ENCODE results near the gene ECSIT. TPM values are rescaled to one million over a fixed set of nuclear protein-coding genes. Genes with fewer than 3 reads are reported as not detected.

ECSIT gene
- total and polyA plus RNA-seq, 2 experiments from 2014 or later: 36.6 to 66.5 TPM

GRCh38 chr19:11499890-11500420 is 29.0 kb downstream of the ECSIT start:
- no peak overlapping the region for H3K4me3 Mint-ChIP-seq
- Histone ChIP-seq H3K9me2 (ENCODE audit: insufficient read depth) (no peaks in the 10 kb centered on the region), H2AFZ (no peak overlapping the region), H3K4me3 (no peak overlapping the region), H3K27ac (ENCODE audit: low read depth) (no peak overlapping the region), H3K4me2 (no peak overlapping the region), H3F3A (replicated peaks; ENCODE audit: low read depth) (0 out of 2 replicates have a peak, but pooled peaks cover 2% of the 10 kb centered on the region), H3K4me1 (ENCODE audit: insufficient read depth) (peaks cover 6% of the 10 kb centered on the region), H3K27me3 (ENCODE audit: insufficient read depth) (no peaks in the 10 kb centered on the region), H3K79me2 (replicated peaks; ENCODE audit: insufficient read depth) (0 out of 2 replicates have a peak, but pooled peaks cover 6% of the 10 kb centered on the region), H4K20me1 (replicated peaks; ENCODE audit: insufficient read depth) (0 out of 2 replicates have a peak, but pooled peaks cover 4% of the 10 kb centered on the region), H3K36me3 (ENCODE audit: insufficient read depth) (no peaks in the 10 kb centered on the region)
- TF ChIP-seq ZNF331 (CRISPR knock-in tag; IDR thresholded peaks at IDR 0.05; ENCODE audit: low read depth): no peak
- no peak overlapping the region for H3K27ac Mint-ChIP-seq
- ATAC-seq: no peak
- no peaks in the 10 kb centered on the region for H3K9me3 Mint-ChIP-seq
- peaks cover 8% of the 10 kb centered on the region; the same call in 2 of the 3 replicates for H3K4me1 Mint-ChIP-seq
- H3K27me3 Mint-ChIP-seq (ENCODE audit: insufficient read depth, low read depth, poor library complexity): peaks cover 6% of the 10 kb centered on the region
- DNase-seq (ENCODE audit: low spot score): no peak
- H3K36me3 Mint-ChIP-seq (ENCODE audit: low read depth): no peaks in the 10 kb centered on the region; the same call in 2 of the 3 replicates

- no peaks in the 10 kb centered on the region for H3K9me3 Mint-ChIP-seq
- Histone ChIP-seq H3K36me3 (ENCODE audit: insufficient read depth) (no peaks in the 10 kb centered on the region), H3K27me3 (ENCODE audit: insufficient read depth) (no peaks in the 10 kb centered on the region), H3F3A (replicated peaks; ENCODE audit: low read depth) (0 out of 2 replicates have a peak, but pooled peaks cover 2% of the 10 kb centered on the region), H3K4me2 (no peak overlapping the region), H4K20me1 (replicated peaks; ENCODE audit: insufficient read depth) (0 out of 2 replicates have a peak, but pooled peaks cover 4% of the 10 kb centered on the region), H3K27ac (ENCODE audit: low read depth) (no peak overlapping the region), H3K4me1 (ENCODE audit: insufficient read depth) (peaks cover under 1% of the 10 kb centered on the region; the same call in 1 of the 2 replicates), H2AFZ (no peak overlapping the region), H3K4me3 (no peak overlapping the region), H3K79me2 (replicated peaks; ENCODE audit: insufficient read depth) (0 out of 2 replicates have a peak, but pooled peaks cover under 1% of the 10 kb centered on the region), H3K9me2 (ENCODE audit: insufficient read depth) (no peaks in the 10 kb centered on the region)
- TF ChIP-seq ZNF331 (CRISPR knock-in tag; IDR thresholded peaks at IDR 0.05; ENCODE audit: low read depth) (no peak), ETS1 (IDR thresholded peaks at IDR 0.05) (no peak), EZH2 (IDR thresholded peaks at IDR 0.05; ENCODE audit: low read depth, unreplicated experiment) (no peak), CREB1 (CRISPR knock-in tag; IDR thresholded peaks at IDR 0.05; ENCODE audit: low read depth) (no peak), ZNF114 (CRISPR knock-in tag; IDR thresholded peaks at IDR 0.05) (no peak), STAT1 (IDR thresholded peaks at IDR 0.05; ENCODE audit: unreplicated experiment) (no peak), JUNB (IDR thresholded peaks at IDR 0.05; ENCODE audit: unreplicated experiment) (no peak), NANOG (IDR thresholded peaks at IDR 0.05; ENCODE audit: borderline replicate concordance) (no peak), EZH2phosphoT487 (IDR thresholded peaks at IDR 0.05; ENCODE audit: unreplicated experiment) (no peak), POLR2AphosphoS5 (IDR thresholded peaks at IDR 0.05; ENCODE audit: low read depth) (no peak)
- TF ChIP-seq, protein P1, sequence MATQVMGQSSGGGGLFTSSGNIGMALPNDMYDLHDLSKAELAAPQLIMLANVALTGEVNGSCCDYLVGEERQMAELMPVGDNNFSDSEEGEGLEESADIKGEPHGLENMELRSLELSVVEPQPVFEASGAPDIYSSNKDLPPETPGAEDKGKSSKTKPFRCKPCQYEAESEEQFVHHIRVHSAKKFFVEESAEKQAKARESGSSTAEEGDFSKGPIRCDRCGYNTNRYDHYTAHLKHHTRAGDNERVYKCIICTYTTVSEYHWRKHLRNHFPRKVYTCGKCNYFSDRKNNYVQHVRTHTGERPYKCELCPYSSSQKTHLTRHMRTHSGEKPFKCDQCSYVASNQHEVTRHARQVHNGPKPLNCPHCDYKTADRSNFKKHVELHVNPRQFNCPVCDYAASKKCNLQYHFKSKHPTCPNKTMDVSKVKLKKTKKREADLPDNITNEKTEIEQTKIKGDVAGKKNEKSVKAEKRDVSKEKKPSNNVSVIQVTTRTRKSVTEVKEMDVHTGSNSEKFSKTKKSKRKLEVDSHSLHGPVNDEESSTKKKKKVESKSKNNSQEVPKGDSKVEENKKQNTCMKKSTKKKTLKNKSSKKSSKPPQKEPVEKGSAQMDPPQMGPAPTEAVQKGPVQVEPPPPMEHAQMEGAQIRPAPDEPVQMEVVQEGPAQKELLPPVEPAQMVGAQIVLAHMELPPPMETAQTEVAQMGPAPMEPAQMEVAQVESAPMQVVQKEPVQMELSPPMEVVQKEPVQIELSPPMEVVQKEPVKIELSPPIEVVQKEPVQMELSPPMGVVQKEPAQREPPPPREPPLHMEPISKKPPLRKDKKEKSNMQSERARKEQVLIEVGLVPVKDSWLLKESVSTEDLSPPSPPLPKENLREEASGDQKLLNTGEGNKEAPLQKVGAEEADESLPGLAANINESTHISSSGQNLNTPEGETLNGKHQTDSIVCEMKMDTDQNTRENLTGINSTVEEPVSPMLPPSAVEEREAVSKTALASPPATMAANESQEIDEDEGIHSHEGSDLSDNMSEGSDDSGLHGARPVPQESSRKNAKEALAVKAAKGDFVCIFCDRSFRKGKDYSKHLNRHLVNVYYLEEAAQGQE (IDR thresholded peaks at IDR 0.05; ENCODE audit: unreplicated experiment): no peak
- TF ChIP-seq, protein P2, sequence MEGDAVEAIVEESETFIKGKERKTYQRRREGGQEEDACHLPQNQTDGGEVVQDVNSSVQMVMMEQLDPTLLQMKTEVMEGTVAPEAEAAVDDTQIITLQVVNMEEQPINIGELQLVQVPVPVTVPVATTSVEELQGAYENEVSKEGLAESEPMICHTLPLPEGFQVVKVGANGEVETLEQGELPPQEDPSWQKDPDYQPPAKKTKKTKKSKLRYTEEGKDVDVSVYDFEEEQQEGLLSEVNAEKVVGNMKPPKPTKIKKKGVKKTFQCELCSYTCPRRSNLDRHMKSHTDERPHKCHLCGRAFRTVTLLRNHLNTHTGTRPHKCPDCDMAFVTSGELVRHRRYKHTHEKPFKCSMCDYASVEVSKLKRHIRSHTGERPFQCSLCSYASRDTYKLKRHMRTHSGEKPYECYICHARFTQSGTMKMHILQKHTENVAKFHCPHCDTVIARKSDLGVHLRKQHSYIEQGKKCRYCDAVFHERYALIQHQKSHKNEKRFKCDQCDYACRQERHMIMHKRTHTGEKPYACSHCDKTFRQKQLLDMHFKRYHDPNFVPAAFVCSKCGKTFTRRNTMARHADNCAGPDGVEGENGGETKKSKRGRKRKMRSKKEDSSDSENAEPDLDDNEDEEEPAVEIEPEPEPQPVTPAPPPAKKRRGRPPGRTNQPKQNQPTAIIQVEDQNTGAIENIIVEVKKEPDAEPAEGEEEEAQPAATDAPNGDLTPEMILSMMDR (conservative IDR thresholded peaks at IDR 0.05; ENCODE audit: low read depth in 2 of 2): no peak
- no peak overlapping the region for H3K4me3 Mint-ChIP-seq
- peaks cover 7% of the 10 kb centered on the region for H3K27me3 Mint-ChIP-seq (ENCODE audit: insufficient read depth, low read depth, poor library complexity)
- ATAC-seq (no peak), DNase-seq (ENCODE audit: low spot score) (no peak)
- no peak overlapping the region for H3K27ac Mint-ChIP-seq
- peaks cover 1% of the 10 kb centered on the region; the same call in 1 of the 3 replicates for H3K4me1 Mint-ChIP-seq
- H3K36me3 Mint-ChIP-seq (ENCODE audit: low read depth): no peaks in the 10 kb centered on the region; the same call in 2 of the 3 replicates
Observed at GRCh38 chr19:11499220-11499726, 29.7 kb downstream of the ECSIT start.

All from GM23338 (cell line).